Measurements from ENCODE around the gene SYT11.
"Not testable (repeated sequence)": the region's sequence is repeated elsewhere in the genome, so short reads cannot be mapped to it uniquely, and the experiment has no call there.

Gene SYT11

GRCh38 chr1:155899683-155900082 is 40.3 kb downstream of the SYT11 start:
- DNase-seq (ENCODE audit: low read depth in 2 of 2), result no peak

GRCh38 chr1:155900161-155900560 is 40.8 kb downstream of the SYT11 start:
- no peak for DNase-seq (ENCODE audit: low read depth in 2 of 2)

GRCh38 chr1:155904261-155904660 is 44.9 kb downstream of the SYT11 start:
- DNase-seq (ENCODE audit: low read depth in 2 of 2), result no peak

GRCh38 chr1:155909894-155910293 is 50.5 kb downstream of the SYT11 start:
- DNase-seq (ENCODE audit: low read depth in 2 of 2), result no peak

GRCh38 chr1:155910621-155911121 is 51.3 kb downstream of the SYT11 start:
- no peak for DNase-seq (ENCODE audit: low read depth in 2 of 2)

GRCh38 chr1:155911156-155912055 is 52.0 kb downstream of the SYT11 start, which contains the start of gene RIT1:
TSS of gene RIT1 (minus strand) at chr1:155911349. CDS start at chr1:155910761, 588 bp downstream.
- no peak for DNase-seq (ENCODE audit: low read depth in 2 of 2)

- DNase-seq (ENCODE audit: low read depth in 2 of 2), result no peak
Observed at GRCh38 chr1:155912056-155912536, 52.7 kb downstream of the SYT11 start.

GRCh38 chr1:155913969-155914757 is 54.8 kb downstream of the SYT11 start:
- DNase-seq (ENCODE audit: low read depth in 2 of 2), result no peak

GRCh38 chr1:155918660-155919059 is 59.3 kb downstream of the SYT11 start:
- no peak for DNase-seq (ENCODE audit: low read depth in 2 of 2)

- DNase-seq (ENCODE audit: low read depth in 2 of 2), result no peak
Observed at GRCh38 chr1:155919801-155920200, 60.4 kb downstream of the SYT11 start.

- DNase-seq (ENCODE audit: low read depth in 2 of 2), result no peak
Observed at GRCh38 chr1:155920717-155921116, 61.4 kb downstream of the SYT11 start.

GRCh38 chr1:155925506-155925905 is 66.1 kb downstream of the SYT11 start:
- DNase-seq (ENCODE audit: low read depth in 2 of 2), result no peak

GRCh38 chr1:155929057-155929456 is 69.7 kb downstream of the SYT11 start:
- no peak for DNase-seq (ENCODE audit: low read depth in 2 of 2)

- not testable (repeated sequence) for DNase-seq (ENCODE audit: low read depth in 2 of 2)
Observed at GRCh38 chr1:155930725-155931124, 71.4 kb downstream of the SYT11 start.

GRCh38 chr1:155931332-155932038 is 72.1 kb downstream of the SYT11 start:
- DNase-seq (ENCODE audit: low read depth in 2 of 2), result no peak

GRCh38 chr1:155932081-155932480 is 72.7 kb downstream of the SYT11 start:
- DNase-seq (ENCODE audit: low read depth in 2 of 2), result no peak

- DNase-seq (ENCODE audit: low read depth in 2 of 2), result no peak
Observed at GRCh38 chr1:155932487-155932886, 73.1 kb downstream of the SYT11 start.

GRCh38 chr1:155933591-155934096 is 74.3 kb downstream of the SYT11 start:
- no peak for DNase-seq (ENCODE audit: low read depth in 2 of 2)

- peak; percentile 95 to 97 for DNase-seq (ENCODE audit: low read depth in 2 of 2)
Observed at GRCh38 chr1:155934097-155934935, 74.9 kb downstream of the SYT11 start, which contains the start of gene KHDC4. TSS of gene KHDC4 (minus strand) at chr1:155934413. CDS start at chr1:155934373, 40 bp downstream.
